HCT116 (cell line): Measurements from ENCODE around the gene PHF21A. TPM values are rescaled to one million over a fixed set of nuclear protein-coding genes. Genes with fewer than 3 reads are reported as not detected.

Experiments used
- ATAC-seq: fragments of 200-7000 bp; cut with Tn5 transposase; 2 replicates; pipeline ENCODE4 v1.9.1; 2020; ENCODE audit warnings: mild to moderate bottlenecking, moderate library complexity
- BruUV-seq: library from RNA; stranded (reverse); fragments of 400-500 nt; replicated peaks from 2 replicates; lab custom pipeline; 2021; lab: Mats Ljungman, UMichigan
- CTCF ChIA-PET: fragments of 300-600 bp; sonication (Branson Sonifier 250); formaldehyde crosslinking; loops from one replicate; lab custom pipeline; 2021; ENCODE audit warnings: antibody characterized with exemption; lab: Charles Lee
- POLR2A ChIA-PET: fragments of 300-600, 350-600 bp; sonication (Branson Sonifier 250); formaldehyde crosslinking; loops from one replicate; lab custom pipeline; 2021; ENCODE audit warnings: antibody characterized with exemption; lab: Charles Lee
- RAD21 ChIA-PET, 2 experiments: fragments of 300-600 bp; sonication (Branson Sonifier 250); formaldehyde crosslinking; loops; one replicate each; lab custom pipeline; 2023; ENCODE audit warnings: low total read pairs in 2 of 2; ENCODE audit not compliant: uncharacterized antibody in 2 of 2, unreplicated experiment in 2 of 2, low non-redundant PET in 1 of 2; lab: Charles Lee
- DNase-seq: peaks from one replicate; pipeline ENCODE4 v3.0.0-alpha.2; 2010; ENCODE audit warnings: low read depth, low spot score
- H2AFZ ChIP-seq: fragments of 200-600 bp; shearing (Covaris generic), sonication (generic); 2 replicates; pipeline ENCODE4 v1.6.1; 2017; ENCODE audit warnings: low read depth, mixed run types, mixed read lengths, antibody characterized with exemption, low read length; ENCODE audit not compliant: poor library complexity, severe bottlenecking
- H3K27ac ChIP-seq: 2 replicates; pipeline ENCODE4 v1.5.1; 2012; ENCODE audit warnings: low read depth, low read length
- H3K27me3 ChIP-seq: fragments of 200-600 bp; sonication (generic); 2 replicates; pipeline ENCODE4 v1.6.1; 2016; ENCODE audit warnings: mixed run types, low read length, mixed read lengths; ENCODE audit not compliant: insufficient read depth
- H3K36me3 ChIP-seq, 2 experiments: fragments of 200-500 bp in 1 of 2; fragments of 200-600 bp in 1 of 2; sonication (Bioruptor generic) in 1 of 2; sonication (generic) in 1 of 2; 2 replicates each; pipeline versions ENCODE4 v1.5.1 to v1.6.1; 2014 to 2016; ENCODE audit warnings: low read length in 2 of 2, inconsistent platforms in 1 of 2, mixed read lengths in 1 of 2, mixed run types in 1 of 2; ENCODE audit not compliant: insufficient read depth in 2 of 2, control insufficient read depth in 1 of 2
- H3K4me1 ChIP-seq, 2 experiments: fragments of 200-600 bp in 1 of 2; sonication (generic) in 1 of 2; 2 replicates each; pipeline versions ENCODE4 v1.5.1 to v1.6.1; 2012 to 2017; ENCODE audit warnings: low read length in 2 of 2, inconsistent platforms in 1 of 2, mild to moderate bottlenecking in 1 of 2, mixed read lengths in 1 of 2, mixed run types in 1 of 2, moderate library complexity in 1 of 2; ENCODE audit not compliant: insufficient read depth in 2 of 2, control insufficient read depth in 1 of 2
- H3K4me2 ChIP-seq: fragments of 200-600 bp; sonication (generic); 2 replicates; pipeline ENCODE4 v1.6.1; 2017; ENCODE audit warnings: mixed run types, low read length, mixed read lengths
- H3K4me3 ChIP-seq, 2 experiments: fragments of 200-600 bp in 1 of 2; sonication (generic) in 1 of 2; replicated peaks in 1 of 2; 2 replicates each; pipeline ENCODE4 v1.5.1; 2011 to 2016; ENCODE audit warnings: low read length in 2 of 2, control low read depth in 1 of 2, low read depth in 1 of 2, mild to moderate bottlenecking in 1 of 2, mixed read lengths in 1 of 2, mixed run types in 1 of 2
- H3K79me2 ChIP-seq: fragments of 200-600 bp; sonication (generic); 2 replicates; pipeline ENCODE4 v1.6.1; 2017; ENCODE audit warnings: mild to moderate bottlenecking, mixed run types, low read length, moderate library complexity, mixed read lengths; ENCODE audit not compliant: insufficient read depth
- H3K9ac ChIP-seq: fragments of 200-600 bp; sonication (generic); 2 replicates; pipeline ENCODE4 v1.6.1; 2016; ENCODE audit warnings: low read length, mixed read lengths
- H3K9me2 ChIP-seq: fragments of 200-600 bp; sonication (generic), shearing (Covaris generic); 2 replicates; pipeline ENCODE4 v1.6.1; 2017; ENCODE audit warnings: mixed run types, mild to moderate bottlenecking, moderate library complexity; ENCODE audit not compliant: insufficient read depth
- H3K9me3 ChIP-seq, 2 experiments: fragments of 200-500 bp in 1 of 2; fragments of 200-600 bp in 1 of 2; sonication (Bioruptor generic) in 1 of 2; sonication (generic) in 1 of 2; 2 replicates each; pipeline ENCODE4 v1.6.1; 2014 to 2017; ENCODE audit warnings: low read length in 2 of 2, mixed read lengths in 2 of 2, inconsistent platforms in 1 of 2, low read depth in 1 of 2, mild to moderate bottlenecking in 1 of 2, mixed run types in 1 of 2, moderate library complexity in 1 of 2; ENCODE audit not compliant: control insufficient read depth in 1 of 2, insufficient read depth in 1 of 2
- H4K20me1 ChIP-seq: fragments of 200-600 bp; sonication (generic), shearing (Covaris generic); 2 replicates; pipeline ENCODE4 v1.6.1; 2017; ENCODE audit warnings: mixed run types, mild to moderate bottlenecking, moderate library complexity; ENCODE audit not compliant: insufficient read depth
- CEBPB ChIP-seq: IDR thresholded peaks from 2 replicates; pipeline ENCODE4 v1.6.1; 2012; ENCODE audit warnings: low read depth
- CTCF ChIP-seq, 3 experiments: fragments of 200-600 bp in 1 of 3; sonication (generic) in 1 of 3; IDR thresholded peaks in 2 of 3; conservative IDR thresholded peaks in 1 of 3; 2 replicates each; pipeline ENCODE4 v1.5.1; 2012 to 2017; ENCODE audit warnings: low read depth in 2 of 3, low read length in 2 of 3, antibody characterized with exemption in 1 of 3, borderline replicate concordance in 1 of 3, control low read depth in 1 of 3, mild to moderate bottlenecking in 1 of 3, mixed read lengths in 1 of 3, mixed run types in 1 of 3, moderate library complexity in 1 of 3; ENCODE audit not compliant: insufficient read depth in 1 of 3
- FOSL1 ChIP-seq: IDR thresholded peaks from 2 replicates; pipeline ENCODE4 v1.6.1; 2012; ENCODE audit warnings: low read depth
- RAD21 ChIP-seq: IDR thresholded peaks from 2 replicates; pipeline ENCODE4 v1.6.1; 2012; ENCODE audit warnings: low read depth, mild to moderate bottlenecking
- intact Hi-C: fragments of 100-400 bp; cut with micrococcal nuclease; formaldehyde crosslinking; loops from 2 replicates; pipeline ENCODE4 v1.10.0; 2022
- total RNA-seq: library from RNA; stranded (reverse); gene quantifications from one replicate; pipeline ENCODE4 v1.2.1, GENCODE V29; 2021; ENCODE audit not compliant: unreplicated experiment

PHF21A gene
- total RNA-seq, 1 experiment from 2014 or later = 27.0 TPM

GRCh38 chr11:45967506-45967905, 153.7 kb downstream of the PHF21A start:
- Histone ChIP-seq H3K4me2 (no peak overlapping the region), H3K9me2 (no peaks in the 10 kb centered on the region), H3K4me3 (no peak overlapping the region), H3K79me2 (no peaks in the 10 kb centered on the region), H3K27ac (no peak overlapping the region), H3K36me3 (no peaks in the 10 kb centered on the region), H3K27me3 (no peaks in the 10 kb centered on the region), H3K9ac (no peak overlapping the region), H2AFZ (no peak overlapping the region), H3K4me1 (no peaks in the 10 kb centered on the region), H4K20me1 (no peaks in the 10 kb centered on the region), H3K9me3 (no peaks in the 10 kb centered on the region)
- TF ChIP-seq CEBPB = no peak
- CTCF ChIA-PET = interaction anchor here (0.7 to 1.6 kb wide), 2 partner anchors 11 to 39 kb away, joined by 3 read pairs; no protein-coding TSS in a partner anchor
- DNase-seq (no peak), ATAC-seq (no peak)
- intact Hi-C loops = loop anchor here (10.0 kb wide), 1 partner anchor 347 kb away; no protein-coding TSS in a partner anchor
- RAD21 ChIA-PET = no interaction called here
- POLR2A ChIA-PET = no interaction called here
- BruUV-seq = no TSS peak

GRCh38 chr11:45964911-45965389, 156.3 kb downstream of the PHF21A start:
- POLR2A ChIA-PET = interaction anchor here (1.1 kb wide), 1 partner anchor 279 kb away, joined by 4 read pairs; no protein-coding TSS in a partner anchor
- H3K4me2 ChIP-seq = peak overlapping the region; percentile 3; the same call in 1 of the 2 replicates

More at GRCh38 chr11:45964911-45965389, 156.3 kb downstream of the PHF21A start:
- no peaks in the 10 kb centered on the region for H3K36me3 ChIP-seq
- ATAC-seq = peak; percentile 96
- H3K27me3 ChIP-seq = no peaks in the 10 kb centered on the region
- H4K20me1 ChIP-seq = no peaks in the 10 kb centered on the region
- RAD21 ChIA-PET = interaction anchor here (0.5 to 1.5 kb wide), 4 partner anchors 41 to 273 kb away, joined by 3 to 8 read pairs (median 4); no protein-coding TSS in a partner anchor
- no peaks in the 10 kb centered on the region for H3K79me2 ChIP-seq
- no peak overlapping the region for H3K9ac ChIP-seq
- no peaks in the 10 kb centered on the region for H3K9me2 ChIP-seq
- BruUV-seq = no TSS peak
- DNase-seq = peak; percentile 49
- no peak overlapping the region for H3K27ac ChIP-seq
- H3K4me3 ChIP-seq = no peak overlapping the region
- H3K9me3 ChIP-seq = no peaks in the 10 kb centered on the region
- TF ChIP-seq RAD21 = peak; percentile 77
- peak; percentile 74 to 94 (median 91) for TF ChIP-seq CTCF (IDR thresholded peaks at IDR 0.05 in 2 of 3, conservative IDR thresholded peaks at IDR 0.05 in 1 of 3; ENCODE audit: borderline replicate concordance in 1 of 3, insufficient read depth in 1 of 3, low read depth in 2 of 3, low read length in 2 of 3)
- no peak for TF ChIP-seq FOSL1
- TF ChIP-seq, all 23 proteins: peak for 2
- no peak overlapping the region for H2AFZ ChIP-seq
- intact Hi-C loops = loop anchor here (2.0 to 10.0 kb wide), 2 partner anchors 42 to 350 kb away; no protein-coding TSS in a partner anchor
- CTCF ChIA-PET = interaction anchor here (0.6 to 3.0 kb wide), 32 partner anchors 9 to 350 kb away, joined by 3 to 62 read pairs (median 4); partner anchors contain the start of gene PEX16
- no peaks in the 10 kb centered on the region for H3K4me1 ChIP-seq
